Mesodermal cell (in vitro differentiated cells): ENCODE data around the gene TMEM235.
"Not testable (repeated sequence)": the region's sequence is repeated elsewhere in the genome, so short reads cannot be mapped to it uniquely, and the experiment has no call there.

Experiments used
- H3K27ac ChIP-seq: 2 replicates; pipeline ENCODE4 v1.7.0; 2013; ENCODE audit warnings: mild to moderate bottlenecking, low read depth, low read length, moderate library complexity; ENCODE audit not compliant: severe bottlenecking
- H3K36me3 ChIP-seq: 2 replicates; pipeline ENCODE4 v1.7.1; 2013; ENCODE audit warnings: mild to moderate bottlenecking, low read length, moderate library complexity; ENCODE audit not compliant: control insufficient read depth, insufficient read depth
- H3K4me1 ChIP-seq: one replicate; pipeline ENCODE4 v1.7.1; 2013; ENCODE audit warnings: mild to moderate bottlenecking, low read length; ENCODE audit not compliant: insufficient read depth, control insufficient read depth, poor library complexity, severe bottlenecking
- H3K4me3 ChIP-seq: 2 replicates; pipeline ENCODE4 v1.7.0; 2013; ENCODE audit warnings: low read length, control low read depth, mild to moderate bottlenecking; ENCODE audit not compliant: insufficient read depth, poor library complexity, severe bottlenecking; ENCODE audit errors: extremely low read depth
- H3K9me3 ChIP-seq: 2 replicates; pipeline ENCODE4 v1.7.1; 2013; ENCODE audit warnings: mild to moderate bottlenecking, low read length, moderate library complexity; ENCODE audit not compliant: control insufficient read depth
- WGBS, 2 experiments: methylation state at CpG; one replicate each; pipeline ENCODE4 v1.1.5; 2013; ENCODE audit warnings: missing lambda C conversion rate in 2 of 2; ENCODE audit not compliant: insufficient coverage in 2 of 2; 5-methylcytosine and 5-hydroxymethylcytosine counted together

TMEM235 gene

GRCh38 chr17:78230252-78230962, 1.0 kb upstream of the TMEM235 start:
- no peaks in the 10 kb centered on the region for H3K36me3 ChIP-seq
- WGBS, 2 experiments: 77 to 85% methylated on average over 10 to 13 of the region's 13 CpGs
- H3K27ac ChIP-seq: no peak overlapping the region
- no peaks in the 10 kb centered on the region for H3K9me3 ChIP-seq
- H3K4me1 ChIP-seq: no peaks in the 10 kb centered on the region
- no peak overlapping the region for H3K4me3 ChIP-seq

GRCh38 chr17:78231991-78232858, 794 bp downstream of the TMEM235 start:
- H3K9me3 ChIP-seq: no peaks in the 10 kb centered on the region
- H3K4me3 ChIP-seq: no peak overlapping the region
- no peaks in the 10 kb centered on the region for H3K36me3 ChIP-seq
- 17 to 24% methylated on average over 31 to 43 of the region's 55 CpGs for WGBS, 2 experiments
- no peaks in the 10 kb centered on the region for H3K4me1 ChIP-seq
- no peak overlapping the region for H3K27ac ChIP-seq

- no peaks in the 10 kb centered on the region for H3K4me1 ChIP-seq
- H3K4me3 ChIP-seq: no peak overlapping the region
- 94 to 97% methylated on average over 2 of the region's 2 CpGs for WGBS, 2 experiments
Observed at GRCh38 chr17:78232859-78233173, 1.4 kb downstream of the TMEM235 start.

GRCh38 chr17:78233678-78234077, 2.2 kb downstream of the TMEM235 start:
- no peak overlapping the region for H3K27ac ChIP-seq
- H3K36me3 ChIP-seq: no peaks in the 10 kb centered on the region
- WGBS, 2 experiments: 91 to 93% methylated on average over 9 of the region's 10 CpGs
- H3K9me3 ChIP-seq: no peaks in the 10 kb centered on the region
- H3K4me3 ChIP-seq: no peak overlapping the region
- H3K4me1 ChIP-seq: no peaks in the 10 kb centered on the region

More at GRCh38 chr17:78232859-78233173, 1.4 kb downstream of the TMEM235 start:
- H3K36me3 ChIP-seq: no peaks in the 10 kb centered on the region
- H3K9me3 ChIP-seq: no peaks in the 10 kb centered on the region
- no peak overlapping the region for H3K27ac ChIP-seq

- Histone ChIP-seq H3K27ac (no peak overlapping the region), H3K4me3 (no peak overlapping the region), H3K9me3 (no peaks in the 10 kb centered on the region), H3K4me1 (peaks cover 2% of the 10 kb centered on the region), H3K36me3 (no peaks in the 10 kb centered on the region)
- 92 to 95% methylated on average over 16 to 17 of the region's 17 CpGs for WGBS, 2 experiments
Observed at GRCh38 chr17:78234261-78234865, 2.9 kb downstream of the TMEM235 start.

- not testable (repeated sequence) for H3K4me1 ChIP-seq
- WGBS, 2 experiments: 79 to 88% methylated on average over 3 to 6 of the region's 6 CpGs
Observed at GRCh38 chr17:78235022-78235421, 3.6 kb downstream of the TMEM235 start.

GRCh38 chr17:78235885-78236284, 4.5 kb downstream of the TMEM235 start:
- Histone ChIP-seq H3K4me1 (peaks cover 4% of the 10 kb centered on the region), H3K4me3 (no peak overlapping the region), H3K9me3 (no peaks in the 10 kb centered on the region), H3K36me3 (no peaks in the 10 kb centered on the region), H3K27ac (no peak overlapping the region)
- WGBS, 2 experiments: 88 to 97% methylated on average over 6 to 7 of the region's 8 CpGs

More at GRCh38 chr17:78235022-78235421, 3.6 kb downstream of the TMEM235 start:
- not testable (repeated sequence) for H3K27ac ChIP-seq, H3K4me3 ChIP-seq, H3K9me3 ChIP-seq, H3K36me3 ChIP-seq

GRCh38 chr17:78236362-78237127, 5.1 kb downstream of the TMEM235 start:
- no peak overlapping the region for H3K27ac ChIP-seq
- 93 to 97% methylated on average over 18 to 19 of the region's 20 CpGs for WGBS, 2 experiments

GRCh38 chr17:78237401-78238012, 6.1 kb downstream of the TMEM235 start:
- Histone ChIP-seq H3K4me3 (no peak overlapping the region), H3K36me3 (no peaks in the 10 kb centered on the region), H3K9me3 (no peaks in the 10 kb centered on the region), H3K27ac (no peak overlapping the region), H3K4me1 (peaks cover 11% of the 10 kb centered on the region)
- WGBS, 2 experiments: 91 to 92% methylated on average over 8 to 9 of the region's 11 CpGs

More at GRCh38 chr17:78236362-78237127, 5.1 kb downstream of the TMEM235 start:
- Histone ChIP-seq H3K4me1 (peaks cover 4% of the 10 kb centered on the region), H3K9me3 (no peaks in the 10 kb centered on the region), H3K4me3 (no peak overlapping the region), H3K36me3 (no peaks in the 10 kb centered on the region)
